K562 (cell line): ENCODE results near the gene MPC2. TPM values are rescaled to one million over a fixed set of nuclear protein-coding genes. Genes with fewer than 3 reads are reported as not detected.
A peak's percentile ranks its signal among the peaks of the same experiment; 100 is the strongest.

Experiments
- CBX8 ChIP-seq: fragments of 200-600 bp; sonication (generic); IDR thresholded peaks from 2 replicates; pipeline ENCODE4 v1.6.1; 2012; ENCODE audit warnings: borderline replicate concordance, mixed run types, low read depth, mild to moderate bottlenecking, moderate library complexity, mixed read lengths, low read length, control low read depth, inconsistent platforms; ENCODE audit not compliant: poor library complexity, severe bottlenecking; ENCODE audit errors: extremely low read depth
- CREBBP ChIP-seq: IDR thresholded peaks from one replicate; pipeline ENCODE4 v1.6.1; 2012; ENCODE audit warnings: low read depth, mild to moderate bottlenecking, control low read depth, inconsistent platforms, low read length
- ELF1 ChIP-seq: fragments of 200-800 bp; sonication (Bioruptor generic); IDR thresholded peaks from 2 replicates; pipeline ENCODE4 v1.6.1; 2016; ENCODE audit warnings: missing genetic modification characterization, missing compliant biosample characterization
- EZH2 ChIP-seq: IDR thresholded peaks from 2 replicates; pipeline ENCODE4 v1.6.1; 2012; ENCODE audit warnings: low read depth, mild to moderate bottlenecking, inconsistent platforms, low read length, borderline replicate concordance
- FOSL1 ChIP-seq: fragments of 200-800 bp; sonication (Bioruptor generic); conservative IDR thresholded peaks from 2 replicates; pipeline ENCODE4 v1.6.1; 2016; ENCODE audit warnings: missing genetic modification characterization, missing compliant biosample characterization
- NELFE ChIP-seq: IDR thresholded peaks from 2 replicates; pipeline ENCODE4 v1.6.1; 2011; ENCODE audit warnings: mild to moderate bottlenecking; ENCODE audit not compliant: insufficient read depth, insufficient read length
- PRPF4 ChIP-seq: fragments of 200-400 bp; formaldehyde crosslinking; IDR thresholded peaks from one replicate; pipeline ENCODE4 v1.6.1; 2017; ENCODE audit warnings: low read length, low read depth, mild to moderate bottlenecking; ENCODE audit not compliant: insufficient read depth, poor library complexity, severe bottlenecking
- SOX6 ChIP-seq: fragments of 450-650 bp; IDR thresholded peaks from 2 replicates; pipeline ENCODE4 v1.6.1; 2014; ENCODE audit warnings: mild to moderate bottlenecking
- TCF3 ChIP-seq: sonication (generic); formaldehyde crosslinking; IDR thresholded peaks from 2 replicates; pipeline ENCODE4 v1.4.0; 2020; ENCODE audit warnings: mild to moderate bottlenecking, missing genetic modification reagents
- ZNF717 ChIP-seq: fragments of 250-450 bp; sonication (Bioruptor Pico); IDR thresholded peaks from 2 replicates; pipeline ENCODE4 v1.5.0; 2021
- polyA plus RNA-seq, 8 experiments: library from polyadenylated mRNA; depleted of rRNA in 4 of 8; stranded (reverse) in 5 of 8; unstranded in 3 of 8; fragments of >200 nt; fragmentation: Nextera tagmentation in 2 of 8; fragmentation: Illumina TruSeq in 1 of 8; extraction: Ambion mirVana in 2 of 8; extraction: Trizol in 1 of 8; gene quantifications; 2 replicates each; pipeline versions ENCODE4 v1.2.1 to v1.2.3, GENCODE V29; 2011 to 2014; ENCODE audit warnings: inconsistent platforms in 1 of 8, missing spikeins in 1 of 8
- total RNA-seq, 7 experiments: library from RNA; depleted of rRNA in 6 of 7; stranded (reverse); fragments of >200 nt in 6 of 7; fragmentation: Illumina TruSeq in 2 of 7; extraction: Trizol in 2 of 7; gene quantifications; 2 replicates each; pipeline versions ENCODE4 v1.2.1 to v1.2.3, GENCODE V29; 2011 to 2021; ENCODE audit warnings: low replicate concordance in 1 of 7
- TF ChIP-seq, protein P1 (sequence below): sonication (generic); formaldehyde crosslinking; IDR thresholded peaks from 2 replicates; pipeline ENCODE4 v1.4.0; 2020; ENCODE audit warnings: mild to moderate bottlenecking, missing genetic modification reagents
- TF ChIP-seq, protein P2 (sequence below): fragments of 450-650 bp; IDR thresholded peaks from 2 replicates; pipeline ENCODE4 v1.6.1; 2014; ENCODE audit warnings: low read depth, mild to moderate bottlenecking, moderate library complexity, borderline replicate concordance
- TF ChIP-seq, protein P3 (sequence below): fragments of 250-450 bp; sonication (Bioruptor Pico); IDR thresholded peaks from 2 replicates; pipeline ENCODE4 v1.6.1; 2021; ENCODE audit warnings: mild to moderate bottlenecking
- TF ChIP-seq, protein P4 (sequence below), 3 experiments: fragments of 200-800 bp in 1 of 3; fragments of 250-450 bp in 1 of 3; fragments of 450-650 bp in 1 of 3; sonication (Bioruptor Pico) in 1 of 3; sonication (Bioruptor generic) in 1 of 3; formaldehyde crosslinking in 1 of 3; IDR thresholded peaks; 2 replicates each; pipeline versions ENCODE4 v1.6.1 to v1.8.0; 2016 to 2022; ENCODE audit warnings: mild to moderate bottlenecking in 2 of 3, missing genetic modification characterization in 2 of 3, missing compliant biosample characterization in 1 of 3, moderate library complexity in 1 of 3
- TF ChIP-seq, protein P5 (sequence below): fragments of 450-650 bp; IDR thresholded peaks from 2 replicates; pipeline ENCODE4 v1.6.1; 2018; ENCODE audit warnings: mild to moderate bottlenecking, low read depth; ENCODE audit not compliant: partially characterized antibody
- TF ChIP-seq, protein P6 (sequence below): fragments of 250-450 bp; sonication (Bioruptor Pico); IDR thresholded peaks from 2 replicates; pipeline ENCODE4 v1.9.0; 2021; ENCODE audit warnings: mild to moderate bottlenecking

The MPC2 gene
- total and polyA plus RNA-seq, 9 of the 15 experiments (the other 6 are each of a cell fraction or from before 2014, with no cell fraction given): 70.7 to 179 (median 144) TPM

DNA sequence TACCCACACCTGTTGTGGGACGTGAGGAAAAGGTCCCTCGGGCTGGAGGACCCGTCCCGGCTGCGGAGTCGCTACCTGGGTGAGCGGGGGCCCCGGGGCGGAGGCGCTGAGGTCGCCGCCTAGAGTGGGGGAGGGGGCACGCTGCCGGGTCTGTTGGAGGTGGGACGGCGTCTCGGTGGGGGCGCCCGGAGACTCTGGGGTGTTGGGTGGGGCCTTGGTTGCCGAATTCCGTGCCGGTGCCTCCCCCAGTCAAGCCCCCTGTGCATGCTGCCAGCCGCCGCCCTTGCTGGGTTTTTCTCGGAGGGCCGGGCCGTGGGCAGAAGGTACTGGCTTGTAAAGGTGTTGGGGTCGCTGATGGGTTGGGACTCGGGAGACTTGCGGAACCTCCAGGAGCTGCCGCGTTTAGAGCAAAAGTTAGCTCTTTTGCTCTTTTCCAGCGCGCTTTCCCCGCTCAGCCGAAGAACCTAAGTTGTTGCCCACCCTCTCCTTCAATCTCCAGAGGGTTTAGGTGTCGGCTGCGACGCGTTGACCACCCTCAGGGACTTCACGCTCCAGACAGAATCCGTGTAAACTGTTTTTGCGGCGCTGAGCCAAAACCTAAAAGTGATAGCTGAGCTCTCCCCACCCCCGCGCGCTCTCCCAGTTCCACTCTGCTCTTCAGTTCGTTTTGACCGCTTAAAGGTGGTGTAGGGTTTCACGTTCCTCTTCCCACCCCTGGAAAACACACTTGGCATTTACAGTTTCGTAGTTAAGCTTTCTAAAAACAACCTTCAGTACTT lies at the start of gene MPC2 (continued):
- TF ChIP-seq SOX6: peak; percentile 50; the same call in 1 of the 2 replicates
- TF ChIP-seq ZNF717 (CRISPR knock-in tag): no peak
- TF ChIP-seq TCF3 (CRISPR knock-in tag): no peak
- TF ChIP-seq, protein P1, sequence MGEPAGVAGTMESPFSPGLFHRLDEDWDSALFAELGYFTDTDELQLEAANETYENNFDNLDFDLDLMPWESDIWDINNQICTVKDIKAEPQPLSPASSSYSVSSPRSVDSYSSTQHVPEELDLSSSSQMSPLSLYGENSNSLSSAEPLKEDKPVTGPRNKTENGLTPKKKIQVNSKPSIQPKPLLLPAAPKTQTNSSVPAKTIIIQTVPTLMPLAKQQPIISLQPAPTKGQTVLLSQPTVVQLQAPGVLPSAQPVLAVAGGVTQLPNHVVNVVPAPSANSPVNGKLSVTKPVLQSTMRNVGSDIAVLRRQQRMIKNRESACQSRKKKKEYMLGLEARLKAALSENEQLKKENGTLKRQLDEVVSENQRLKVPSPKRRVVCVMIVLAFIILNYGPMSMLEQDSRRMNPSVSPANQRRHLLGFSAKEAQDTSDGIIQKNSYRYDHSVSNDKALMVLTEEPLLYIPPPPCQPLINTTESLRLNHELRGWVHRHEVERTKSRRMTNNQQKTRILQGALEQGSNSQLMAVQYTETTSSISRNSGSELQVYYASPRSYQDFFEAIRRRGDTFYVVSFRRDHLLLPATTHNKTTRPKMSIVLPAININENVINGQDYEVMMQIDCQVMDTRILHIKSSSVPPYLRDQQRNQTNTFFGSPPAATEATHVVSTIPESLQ (CRISPR knock-in tag): peak; percentile 76; the same call in 1 of the 2 replicates
- no peak for TF ChIP-seq EZH2
- no peak for TF ChIP-seq CBX8
- no peak for TF ChIP-seq ELF1 (tag)
- TF ChIP-seq FOSL1: no peak
- TF ChIP-seq, protein P2, sequence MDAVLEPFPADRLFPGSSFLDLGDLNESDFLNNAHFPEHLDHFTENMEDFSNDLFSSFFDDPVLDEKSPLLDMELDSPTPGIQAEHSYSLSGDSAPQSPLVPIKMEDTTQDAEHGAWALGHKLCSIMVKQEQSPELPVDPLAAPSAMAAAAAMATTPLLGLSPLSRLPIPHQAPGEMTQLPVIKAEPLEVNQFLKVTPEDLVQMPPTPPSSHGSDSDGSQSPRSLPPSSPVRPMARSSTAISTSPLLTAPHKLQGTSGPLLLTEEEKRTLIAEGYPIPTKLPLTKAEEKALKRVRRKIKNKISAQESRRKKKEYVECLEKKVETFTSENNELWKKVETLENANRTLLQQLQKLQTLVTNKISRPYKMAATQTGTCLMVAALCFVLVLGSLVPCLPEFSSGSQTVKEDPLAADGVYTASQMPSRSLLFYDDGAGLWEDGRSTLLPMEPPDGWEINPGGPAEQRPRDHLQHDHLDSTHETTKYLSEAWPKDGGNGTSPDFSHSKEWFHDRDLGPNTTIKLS: no peak
- TF ChIP-seq, protein P3, sequence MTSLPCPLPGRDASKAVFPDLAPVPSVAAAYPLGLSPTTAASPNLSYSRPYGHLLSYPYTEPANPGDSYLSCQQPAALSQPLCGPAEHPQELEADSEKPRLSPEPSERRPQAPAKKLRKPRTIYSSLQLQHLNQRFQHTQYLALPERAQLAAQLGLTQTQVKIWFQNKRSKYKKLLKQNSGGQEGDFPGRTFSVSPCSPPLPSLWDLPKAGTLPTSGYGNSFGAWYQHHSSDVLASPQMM (CRISPR knock-in tag): no peak
- TF ChIP-seq, protein P4, sequence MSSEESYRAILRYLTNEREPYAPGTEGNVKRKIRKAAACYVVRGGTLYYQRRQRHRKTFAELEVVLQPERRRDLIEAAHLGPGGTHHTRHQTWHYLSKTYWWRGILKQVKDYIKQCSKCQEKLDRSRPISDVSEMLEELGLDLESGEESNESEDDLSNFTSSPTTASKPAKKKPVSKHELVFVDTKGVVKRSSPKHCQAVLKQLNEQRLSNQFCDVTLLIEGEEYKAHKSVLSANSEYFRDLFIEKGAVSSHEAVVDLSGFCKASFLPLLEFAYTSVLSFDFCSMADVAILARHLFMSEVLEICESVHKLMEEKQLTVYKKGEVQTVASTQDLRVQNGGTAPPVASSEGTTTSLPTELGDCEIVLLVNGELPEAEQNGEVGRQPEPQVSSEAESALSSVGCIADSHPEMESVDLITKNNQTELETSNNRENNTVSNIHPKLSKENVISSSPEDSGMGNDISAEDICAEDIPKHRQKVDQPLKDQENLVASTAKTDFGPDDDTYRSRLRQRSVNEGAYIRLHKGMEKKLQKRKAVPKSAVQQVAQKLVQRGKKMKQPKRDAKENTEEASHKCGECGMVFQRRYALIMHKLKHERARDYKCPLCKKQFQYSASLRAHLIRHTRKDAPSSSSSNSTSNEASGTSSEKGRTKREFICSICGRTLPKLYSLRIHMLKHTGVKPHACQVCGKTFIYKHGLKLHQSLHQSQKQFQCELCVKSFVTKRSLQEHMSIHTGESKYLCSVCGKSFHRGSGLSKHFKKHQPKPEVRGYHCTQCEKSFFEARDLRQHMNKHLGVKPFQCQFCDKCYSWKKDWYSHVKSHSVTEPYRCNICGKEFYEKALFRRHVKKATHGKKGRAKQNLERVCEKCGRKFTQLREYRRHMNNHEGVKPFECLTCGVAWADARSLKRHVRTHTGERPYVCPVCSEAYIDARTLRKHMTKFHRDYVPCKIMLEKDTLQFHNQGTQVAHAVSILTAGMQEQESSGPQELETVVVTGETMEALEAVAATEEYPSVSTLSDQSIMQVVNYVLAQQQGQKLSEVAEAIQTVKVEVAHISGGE (CRISPR knock-in tag; IDR thresholded peaks at IDR 0.05): no peak; a peak in 1 of 6 replicates
- TF ChIP-seq, protein P5, sequence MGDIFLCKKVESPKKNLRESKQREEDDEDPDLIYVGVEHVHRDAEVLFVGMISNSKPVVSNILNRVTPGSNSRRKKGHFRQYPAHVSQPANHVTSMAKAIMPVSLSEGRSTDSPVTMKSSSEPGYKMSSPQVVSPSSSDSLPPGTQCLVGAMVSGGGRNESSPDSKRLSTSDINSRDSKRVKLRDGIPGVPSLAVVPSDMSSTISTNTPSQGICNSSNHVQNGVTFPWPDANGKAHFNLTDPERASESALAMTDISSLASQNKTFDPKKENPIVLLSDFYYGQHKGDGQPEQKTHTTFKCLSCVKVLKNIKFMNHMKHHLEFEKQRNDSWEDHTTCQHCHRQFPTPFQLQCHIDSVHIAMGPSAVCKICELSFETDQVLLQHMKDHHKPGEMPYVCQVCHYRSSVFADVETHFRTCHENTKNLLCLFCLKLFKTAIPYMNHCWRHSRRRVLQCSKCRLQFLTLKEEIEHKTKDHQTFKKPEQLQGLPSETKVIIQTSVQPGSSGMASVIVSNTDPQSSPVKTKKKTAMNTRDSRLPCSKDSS: no peak
- TF ChIP-seq NELFE: no peak
- TF ChIP-seq, protein P6, sequence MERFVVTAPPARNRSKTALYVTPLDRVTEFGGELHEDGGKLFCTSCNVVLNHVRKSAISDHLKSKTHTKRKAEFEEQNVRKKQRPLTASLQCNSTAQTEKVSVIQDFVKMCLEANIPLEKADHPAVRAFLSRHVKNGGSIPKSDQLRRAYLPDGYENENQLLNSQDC (CRISPR knock-in tag): no peak
- no peak for TF ChIP-seq CREBBP
- no peak for TF ChIP-seq PRPF4
